Fibroblast of skin of abdomen (primary cell): ENCODE data around the gene MPZL3.

ENCODE experiments used
- DNase-seq: peaks from one replicate; pipeline ENCODE4 v3.0.0-alpha.2; 2013

MPZL3 gene

DNA sequence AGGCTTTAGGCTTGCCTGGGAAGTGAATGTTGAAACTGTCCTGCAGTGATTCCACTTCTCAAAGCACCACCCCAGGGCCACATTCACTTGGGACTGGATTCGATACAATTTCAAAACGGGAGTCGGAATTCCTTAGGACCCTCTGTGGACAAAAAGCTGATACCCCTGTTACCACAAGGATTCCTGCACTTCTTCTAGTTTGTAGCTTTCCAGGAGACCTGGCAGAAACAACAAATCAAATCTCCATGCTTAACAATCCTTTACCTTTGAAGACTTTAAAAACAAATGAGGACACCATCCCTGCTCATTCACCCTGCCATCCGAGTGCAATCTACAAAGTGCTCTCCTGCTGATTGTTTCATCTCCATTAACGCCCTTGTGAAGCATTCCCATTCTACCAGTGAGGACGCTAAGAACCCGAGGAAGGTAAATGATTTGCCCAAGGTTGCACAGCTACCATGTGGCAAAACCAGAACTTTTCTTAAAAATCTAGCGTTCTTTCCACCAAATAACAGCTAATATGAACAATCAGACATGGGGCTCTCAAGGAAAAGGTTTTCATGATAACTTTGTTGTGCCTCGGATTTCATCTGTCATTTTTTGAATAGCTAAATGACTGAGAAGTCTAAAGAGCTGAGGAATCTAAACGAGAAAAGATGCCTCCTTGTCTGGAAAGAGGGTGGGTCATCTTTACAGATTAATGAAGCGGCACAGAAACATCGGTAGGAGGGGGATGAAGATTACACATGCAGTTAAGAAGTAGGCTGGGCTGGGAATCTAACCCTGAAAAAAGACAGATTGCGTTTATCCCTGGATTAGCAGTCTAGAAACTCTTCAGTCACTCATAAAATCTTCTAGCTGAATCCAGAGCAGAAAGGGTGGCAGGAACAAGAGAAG is 12.7 kb upstream of the MPZL3 start:
- DNase-seq, result no peak

DNA sequence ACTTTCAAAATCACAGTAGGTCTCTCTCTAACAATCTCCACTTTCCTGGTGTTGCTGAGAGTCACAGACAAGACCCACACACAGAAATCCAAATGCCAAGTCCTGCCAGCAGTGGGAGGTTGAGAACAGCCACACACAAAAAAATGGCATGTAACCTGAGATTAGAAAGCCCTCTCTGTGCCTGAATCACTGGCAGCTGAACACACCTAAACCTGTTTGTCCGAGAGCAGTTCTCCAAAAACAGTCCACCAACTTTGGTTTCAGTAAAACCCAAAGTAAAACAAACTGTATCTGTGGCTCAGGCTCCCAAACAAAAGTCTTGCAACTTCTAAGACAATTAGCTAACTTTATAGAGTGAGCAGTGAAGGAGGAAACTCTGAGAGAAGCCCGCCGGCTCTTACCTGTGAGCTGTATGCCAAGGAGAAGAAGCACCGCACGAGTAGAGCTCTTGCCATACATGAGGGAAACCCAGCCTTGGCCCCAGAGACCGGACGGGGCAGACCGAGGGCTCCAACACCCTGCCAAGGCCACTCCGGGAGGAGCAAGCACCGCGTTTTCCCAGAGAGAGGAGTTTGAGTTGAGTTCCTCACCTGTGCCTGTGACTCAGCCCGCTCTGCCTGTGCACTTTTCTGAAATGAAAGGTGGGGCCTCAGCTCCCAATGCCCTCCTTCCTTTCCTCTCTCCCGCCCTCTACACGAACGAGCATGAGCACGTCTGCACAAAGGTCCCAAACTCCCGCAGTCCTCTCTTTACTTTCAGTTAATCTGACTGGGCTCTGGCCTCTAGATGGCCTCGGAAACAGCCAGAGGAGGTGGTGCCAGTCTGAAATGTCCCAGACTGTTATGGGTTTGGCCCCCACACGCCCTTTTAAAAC is 11.8 kb upstream of the MPZL3 start, which contains the start of gene MPZL2:
Gene MPZL2 (minus strand): TSS at position 603 of the 874 bp plus-strand sequence. CDS start 144 bp downstream, at position 459.
- DNase-seq, result no peak

DNA sequence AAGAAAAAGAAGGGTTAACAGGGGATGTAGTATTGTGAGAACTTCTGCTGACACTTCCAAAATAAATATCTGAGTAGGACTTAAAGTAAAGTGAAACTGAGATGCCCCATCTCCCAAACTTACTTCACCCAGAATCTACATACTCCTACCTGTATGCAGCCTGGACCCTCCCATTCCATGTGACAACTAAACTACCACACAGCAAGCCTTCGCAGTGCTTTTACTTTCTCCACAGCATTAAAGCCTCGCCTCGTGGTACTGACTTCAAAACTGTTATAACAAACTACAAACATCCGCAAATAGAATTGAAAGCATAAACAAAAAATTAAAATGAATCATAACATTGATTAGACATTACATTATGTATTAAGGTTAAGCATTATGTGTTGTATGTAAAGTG is 10.9 kb upstream of the MPZL3 start:
- DNase-seq, result no peak

DNA sequence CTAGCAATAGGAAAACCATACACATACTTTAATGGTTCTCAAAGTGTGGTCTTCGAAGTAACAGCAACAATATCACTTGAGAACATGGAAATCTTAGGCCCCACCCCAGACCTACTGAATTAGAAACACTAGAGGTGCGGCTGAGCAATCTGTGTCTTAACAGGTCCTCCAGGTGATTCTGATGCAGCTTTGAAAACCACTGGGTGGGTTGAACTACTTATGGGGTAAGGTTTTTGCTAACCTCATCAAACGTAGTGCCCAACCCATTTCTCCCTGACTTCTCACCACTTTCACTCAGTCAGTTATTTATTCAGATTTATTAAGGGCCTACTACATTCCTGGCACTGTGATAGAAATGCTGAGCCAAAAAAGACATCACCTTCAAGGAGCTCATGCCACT is 8.2 kb upstream of the MPZL3 start:
- DNase-seq, result no peak

DNA sequence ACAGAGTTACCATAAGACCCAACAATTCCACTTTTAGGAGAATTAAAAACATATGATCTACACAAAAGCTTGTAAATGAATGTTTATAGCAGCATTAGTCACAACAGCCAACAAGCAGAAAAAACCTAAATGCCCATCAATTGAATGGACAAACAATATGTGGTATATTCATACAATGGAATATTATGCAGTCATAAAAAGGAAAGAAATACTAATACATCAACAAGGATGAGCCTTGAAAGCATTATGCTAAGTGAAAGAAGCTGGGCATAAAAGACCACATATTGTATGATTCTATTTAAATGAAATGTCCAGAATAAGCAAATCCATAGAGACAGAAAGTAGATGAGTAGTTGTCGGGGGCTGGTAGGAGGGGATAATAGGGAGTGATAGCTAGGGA is 7.0 kb upstream of the MPZL3 start:
- no peak for DNase-seq

DNA sequence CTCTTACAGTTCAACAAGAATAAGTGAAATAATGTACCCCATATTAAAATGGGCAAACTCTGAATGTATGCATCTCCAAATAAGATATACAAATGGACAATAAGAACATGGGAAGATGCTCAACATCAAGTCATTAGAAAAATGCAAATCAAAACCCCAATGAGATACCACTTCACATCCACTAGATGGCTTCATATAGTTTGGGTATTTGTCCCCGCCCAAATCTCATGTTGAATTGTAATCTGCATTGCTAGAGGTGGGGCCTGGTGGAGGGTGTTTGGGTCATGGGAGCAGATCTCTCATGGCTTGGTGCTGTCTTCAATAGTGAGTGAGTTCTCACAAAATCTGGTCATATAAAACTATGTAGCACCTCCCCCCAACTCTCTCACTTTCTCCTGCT is 6.2 kb upstream of the MPZL3 start:
- no peak for DNase-seq

DNA sequence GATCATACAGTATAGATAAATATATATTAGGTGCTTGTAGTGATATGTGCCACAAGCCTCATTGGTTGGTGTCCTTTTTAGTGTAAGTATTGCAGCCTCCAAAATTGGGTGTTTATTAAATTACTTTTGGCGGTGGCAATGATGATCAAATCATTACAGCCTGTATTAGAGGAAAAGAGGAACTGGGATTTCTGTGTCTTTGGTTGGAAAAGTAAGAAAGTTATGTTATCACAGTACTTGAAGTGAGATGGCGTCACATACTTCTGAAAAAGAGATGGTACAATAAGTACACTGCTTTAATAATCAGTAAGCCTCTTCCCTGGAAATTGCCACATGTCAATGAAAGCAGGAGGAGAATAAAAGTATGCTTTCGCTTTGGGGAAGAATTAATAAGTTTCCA is 523 bp upstream of the MPZL3 start:
- DNase-seq, result no peak

DNA sequence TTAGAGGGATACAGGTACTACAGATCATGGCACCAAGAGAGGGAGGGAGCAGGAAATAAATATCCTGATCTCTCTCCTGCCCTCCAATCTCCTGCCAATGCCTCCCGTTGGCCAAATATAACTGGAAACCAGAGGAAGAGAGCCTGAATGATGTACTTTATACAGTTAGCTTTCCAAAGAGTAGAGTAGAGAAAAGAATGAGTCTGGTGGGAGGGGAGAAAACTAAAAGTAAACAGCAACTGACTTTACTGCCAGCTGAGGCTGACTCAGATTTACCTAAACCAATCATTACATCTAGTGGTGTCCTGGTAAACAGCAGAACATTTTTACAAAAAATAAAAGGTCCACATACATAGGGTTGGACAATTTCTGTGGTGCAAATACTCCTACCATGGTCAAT is 5.1 kb downstream of the MPZL3 start:
- no peak for DNase-seq

- no peak for DNase-seq
Observed at GRCh38 chr11:118245936-118246562, 6.1 kb downstream of the MPZL3 start.

GRCh38 chr11:118243993-118244762 is 8.0 kb downstream of the MPZL3 start:
- no peak for DNase-seq

DNA sequence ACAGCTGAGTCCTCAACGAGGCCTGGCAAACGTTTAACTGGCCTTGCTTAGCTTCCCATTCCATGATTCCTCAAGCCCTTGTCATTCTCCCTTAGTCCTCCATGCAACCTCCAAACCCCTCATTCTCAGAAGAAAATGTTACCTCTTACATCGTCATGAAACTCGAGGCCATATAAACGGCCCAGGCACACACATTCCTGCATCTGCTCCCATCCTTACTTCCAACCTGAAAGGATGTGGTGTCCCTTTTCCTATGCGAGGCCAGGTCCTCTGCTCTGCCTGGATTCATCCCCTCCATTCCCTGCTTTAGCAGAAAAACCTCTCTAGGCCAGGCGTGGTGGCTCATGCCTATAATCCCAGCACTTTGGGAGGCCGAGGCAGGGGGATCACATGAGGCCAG is 9.0 kb downstream of the MPZL3 start:
- no peak for DNase-seq

DNA sequence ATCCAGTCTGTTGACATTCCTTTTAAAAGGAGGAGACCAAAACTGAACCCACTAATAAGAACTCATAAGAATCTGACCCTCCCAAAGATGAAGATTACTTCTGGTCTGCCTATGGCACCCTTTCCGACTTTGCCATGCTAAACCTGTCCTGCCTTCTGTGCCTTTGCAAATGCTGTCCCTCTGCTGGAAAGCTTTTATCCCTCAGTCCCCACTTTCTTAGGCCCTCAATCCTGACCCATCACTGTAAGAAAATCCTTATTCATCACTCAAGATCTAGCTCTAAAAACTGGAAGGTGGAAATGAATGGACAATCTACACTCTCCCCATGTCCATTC is 10.4 kb downstream of the MPZL3 start:
- DNase-seq, result no peak

DNA sequence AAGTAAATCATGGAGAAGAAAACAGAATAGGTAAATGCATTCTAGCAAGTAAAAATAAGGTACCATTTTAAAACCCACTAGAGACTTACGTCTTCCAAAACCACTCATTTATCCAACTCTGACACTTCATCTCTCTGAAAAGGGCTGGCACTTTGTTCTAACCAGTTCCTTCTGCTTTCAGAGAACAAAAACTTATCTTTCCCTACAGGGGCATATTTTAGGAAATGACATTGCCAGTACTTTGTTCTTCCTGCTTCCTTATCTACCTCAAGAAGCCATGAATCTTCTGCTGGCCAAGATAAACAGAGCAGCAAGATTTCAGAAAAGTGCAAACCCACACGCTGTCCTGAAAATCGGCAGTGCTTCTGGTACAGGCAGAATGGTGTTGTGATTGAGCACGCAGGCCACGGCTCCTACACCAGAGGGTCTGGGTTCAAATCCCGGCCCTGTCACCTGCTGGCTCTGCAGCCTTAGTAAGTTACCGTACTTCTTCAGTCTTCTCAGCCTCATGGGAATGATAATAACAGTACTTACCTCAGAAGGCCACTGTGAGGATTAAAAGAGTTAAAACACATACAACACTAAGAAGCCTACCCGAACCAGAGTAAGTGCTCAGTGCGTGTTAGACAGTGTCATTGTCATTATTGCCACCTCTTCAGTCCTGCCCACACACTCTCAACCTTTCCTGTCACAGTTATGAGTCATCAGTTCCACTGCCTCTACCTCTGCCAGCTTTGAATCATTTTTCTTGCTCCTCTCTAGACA is 11.0 kb downstream of the MPZL3 start:
- no peak for DNase-seq

DNA sequence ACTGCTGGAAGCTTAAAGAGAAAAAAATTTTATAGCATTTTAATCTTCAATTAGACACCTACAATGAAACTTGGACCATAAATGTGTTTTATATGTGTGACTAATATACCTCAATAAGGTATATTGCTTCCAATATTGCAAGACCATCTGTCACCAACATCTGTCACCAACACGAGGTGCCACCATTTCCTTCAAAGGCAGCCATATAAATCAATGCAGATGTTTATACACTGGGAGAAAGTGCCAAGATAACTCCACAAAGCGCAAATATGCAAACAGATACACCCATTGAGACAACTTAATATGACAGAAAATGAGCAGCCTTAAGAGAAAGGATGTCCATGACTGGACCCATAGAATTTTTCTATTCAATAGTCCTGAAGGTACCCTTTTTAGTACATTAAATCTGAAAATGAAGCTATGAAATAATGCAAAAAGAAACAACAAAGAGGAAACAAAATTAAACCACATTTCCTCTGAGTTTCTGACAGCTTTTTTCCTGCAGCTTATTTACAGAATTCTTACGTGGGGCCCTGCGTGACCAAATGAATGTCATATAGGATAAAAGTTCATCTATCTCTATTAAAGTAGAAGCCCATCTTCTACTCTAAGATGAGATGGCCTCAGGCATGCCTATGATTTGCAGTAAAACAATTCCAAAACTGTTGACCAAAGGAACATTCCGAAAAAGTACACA is 12.5 kb downstream of the MPZL3 start:
- DNase-seq, result no peak

DNA sequence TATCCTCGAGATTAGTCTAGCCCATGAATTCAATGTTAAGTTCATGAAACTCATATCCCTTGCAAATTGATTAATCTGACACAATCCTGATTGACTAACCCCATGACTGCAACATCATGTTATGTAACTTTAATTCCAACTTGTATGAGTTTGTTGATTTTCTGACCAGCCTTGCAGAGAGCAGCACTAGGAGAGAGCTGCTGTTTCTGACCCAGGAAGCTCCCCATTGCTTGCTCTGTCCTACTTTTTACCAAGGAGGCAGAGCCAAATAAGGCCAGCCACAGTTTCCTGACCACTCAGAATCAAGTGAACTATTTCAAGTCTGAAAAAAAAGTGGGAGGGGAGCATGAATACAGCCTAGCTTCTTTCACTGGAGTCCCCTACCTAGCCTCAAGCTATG is 13.2 kb downstream of the MPZL3 start:
- DNase-seq, result no peak

DNA sequence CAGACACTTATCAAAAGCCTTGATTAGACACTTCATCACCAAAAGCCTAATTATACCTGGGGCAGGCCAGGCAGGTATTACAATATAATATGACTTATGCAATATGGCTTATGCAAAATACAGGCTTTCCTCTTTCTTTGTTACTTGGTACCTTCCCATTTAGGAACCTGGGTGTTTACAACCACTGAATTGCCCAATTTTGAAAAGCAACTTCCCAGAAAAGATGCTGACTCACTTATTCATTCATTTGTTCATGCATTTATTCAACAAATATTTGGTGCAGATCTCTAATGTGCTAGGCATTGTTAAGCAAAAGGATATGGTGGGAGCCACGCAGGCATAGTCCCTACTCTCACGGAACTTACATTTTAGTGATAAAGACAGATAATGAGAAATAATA is 13.7 kb downstream of the MPZL3 start:
- no peak for DNase-seq

DNA sequence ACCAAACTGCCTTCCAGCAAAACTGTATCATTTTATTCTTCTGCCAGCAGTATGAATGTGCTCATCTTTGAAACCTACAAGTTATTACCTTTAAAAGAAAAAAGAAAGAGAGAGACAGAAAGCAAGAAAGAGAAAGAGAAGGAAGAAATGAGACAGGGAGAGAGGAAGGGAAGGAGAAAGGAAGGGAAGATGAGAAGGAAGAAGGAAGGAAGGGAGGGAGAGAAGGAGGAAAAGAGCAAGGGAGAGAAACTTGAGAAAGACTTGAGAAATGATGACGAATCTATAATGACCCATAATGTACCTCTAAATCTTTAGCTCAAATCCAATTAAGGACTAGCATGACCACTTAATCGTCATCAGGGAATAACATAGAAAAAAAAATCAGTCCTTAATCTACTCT is 16.0 kb downstream of the MPZL3 start:
- DNase-seq, result no peak

- no peak for DNase-seq
Observed at GRCh38 chr11:118234833-118235232, 17.3 kb downstream of the MPZL3 start.

GRCh38 chr11:118233850-118234249 is 18.3 kb downstream of the MPZL3 start:
- DNase-seq, result no peak

- no peak for DNase-seq
Observed at GRCh38 chr11:118233377-118233776, 18.8 kb downstream of the MPZL3 start.

GRCh38 chr11:118232659-118233058 is 19.5 kb downstream of the MPZL3 start:
- no peak for DNase-seq
